Measurements from ENCODE around the gene PDE11A. TPM values are rescaled to one million over a fixed set of nuclear protein-coding genes. Genes with fewer than 3 reads are reported as not detected.

Gene PDE11A
- total RNA-seq, 4 donors from 2014 or later, result 0.12 TPM; not detected in 3

- intact Hi-C loops (cut with DNase I), result no loop called here
- DNase-seq, result no peak
These were observed 43.2 kb downstream of the PDE11A start for GRCh38 chr2:178029342-178029741.

DNA sequence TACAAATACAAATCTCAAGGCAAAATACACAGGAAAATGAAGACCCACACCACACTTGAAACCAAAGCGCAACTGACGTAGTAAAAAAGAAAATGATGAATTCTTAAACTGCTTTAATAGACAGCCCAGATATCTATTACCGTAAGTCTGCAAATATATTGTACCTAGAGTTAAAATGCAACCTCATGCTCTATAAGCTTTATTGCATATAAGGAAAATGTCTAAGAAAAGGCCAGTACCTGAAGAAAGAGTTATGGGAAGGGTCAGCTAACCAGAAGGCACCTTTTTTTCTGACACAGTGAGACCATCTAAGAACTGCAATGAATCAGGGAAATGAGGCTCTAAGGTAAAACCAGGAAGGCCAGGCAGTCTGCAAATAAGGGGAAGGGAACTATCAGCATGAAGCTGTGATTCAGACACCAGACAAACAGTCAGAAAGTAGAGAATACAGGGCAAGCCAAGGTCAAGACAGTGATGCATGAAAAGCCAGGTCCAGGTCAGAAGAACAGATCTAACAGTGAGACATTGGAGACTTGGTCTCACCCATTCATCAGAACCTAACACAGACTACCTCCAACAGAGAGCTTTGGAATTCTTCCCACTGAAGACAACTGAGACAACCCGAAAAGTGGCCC lies 46.9 kb downstream of the PDE11A start:
- 85 to 88% methylated on average over 4 of the region's 4 CpGs for WGBS, 2 donors
- intact Hi-C loops (cut with DNase I), result no loop called here
- TF ChIP-seq POLR2A (IDR thresholded peaks at IDR 0.05), result no peak
- TF ChIP-seq, protein P1, sequence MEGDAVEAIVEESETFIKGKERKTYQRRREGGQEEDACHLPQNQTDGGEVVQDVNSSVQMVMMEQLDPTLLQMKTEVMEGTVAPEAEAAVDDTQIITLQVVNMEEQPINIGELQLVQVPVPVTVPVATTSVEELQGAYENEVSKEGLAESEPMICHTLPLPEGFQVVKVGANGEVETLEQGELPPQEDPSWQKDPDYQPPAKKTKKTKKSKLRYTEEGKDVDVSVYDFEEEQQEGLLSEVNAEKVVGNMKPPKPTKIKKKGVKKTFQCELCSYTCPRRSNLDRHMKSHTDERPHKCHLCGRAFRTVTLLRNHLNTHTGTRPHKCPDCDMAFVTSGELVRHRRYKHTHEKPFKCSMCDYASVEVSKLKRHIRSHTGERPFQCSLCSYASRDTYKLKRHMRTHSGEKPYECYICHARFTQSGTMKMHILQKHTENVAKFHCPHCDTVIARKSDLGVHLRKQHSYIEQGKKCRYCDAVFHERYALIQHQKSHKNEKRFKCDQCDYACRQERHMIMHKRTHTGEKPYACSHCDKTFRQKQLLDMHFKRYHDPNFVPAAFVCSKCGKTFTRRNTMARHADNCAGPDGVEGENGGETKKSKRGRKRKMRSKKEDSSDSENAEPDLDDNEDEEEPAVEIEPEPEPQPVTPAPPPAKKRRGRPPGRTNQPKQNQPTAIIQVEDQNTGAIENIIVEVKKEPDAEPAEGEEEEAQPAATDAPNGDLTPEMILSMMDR (IDR thresholded peaks at IDR 0.05), result no peak
- no peaks in the 10 kb centered on the region for H3K36me3 ChIP-seq
- no peaks in the 10 kb centered on the region for H3K27me3 ChIP-seq
- H3K4me3 ChIP-seq, result no peak overlapping the region
- H3K4me1 ChIP-seq, result no peaks in the 10 kb centered on the region
- H3K27ac ChIP-seq, result no peak overlapping the region
- H3K9me3 ChIP-seq, result no peaks in the 10 kb centered on the region
- no peak for DNase-seq

More at GRCh38 chr2:178029342-178029741, 43.2 kb downstream of the PDE11A start:
- Histone ChIP-seq H3K27me3 (no peaks in the 10 kb centered on the region), H3K27ac (no peak overlapping the region), H3K36me3 (no peaks in the 10 kb centered on the region), H3K9me3 (peaks cover 0 to 5% (median 0%) of the 10 kb centered on the region in 3 donors), H3K4me1 (no peaks in the 10 kb centered on the region), H3K4me3 (no peak overlapping the region)
- TF ChIP-seq, protein P1 (IDR thresholded peaks at IDR 0.05), result no peak
- no peak for TF ChIP-seq POLR2A (IDR thresholded peaks at IDR 0.05)
- WGBS, 2 donors, result 65 to 85% methylated on average over 1 of the region's 1 CpG

GRCh38 chr2:178018141-178018540 lies 54.4 kb downstream of the PDE11A start:
- no peak for DNase-seq
- Histone ChIP-seq H3K27ac (no peak overlapping the region), H3K4me3 (no peak overlapping the region), H3K36me3 (no peaks in the 10 kb centered on the region), H3K9me3 (no peaks in the 10 kb centered on the region), H3K27me3 (no peaks in the 10 kb centered on the region), H3K4me1 (no peaks in the 10 kb centered on the region)
- TF ChIP-seq, protein P1 (IDR thresholded peaks at IDR 0.05), result no peak
- WGBS, 2 donors, result 38 to 64% methylated on average over 7 of the region's 7 CpGs
- intact Hi-C loops (cut with DNase I), result no loop called here

DNA sequence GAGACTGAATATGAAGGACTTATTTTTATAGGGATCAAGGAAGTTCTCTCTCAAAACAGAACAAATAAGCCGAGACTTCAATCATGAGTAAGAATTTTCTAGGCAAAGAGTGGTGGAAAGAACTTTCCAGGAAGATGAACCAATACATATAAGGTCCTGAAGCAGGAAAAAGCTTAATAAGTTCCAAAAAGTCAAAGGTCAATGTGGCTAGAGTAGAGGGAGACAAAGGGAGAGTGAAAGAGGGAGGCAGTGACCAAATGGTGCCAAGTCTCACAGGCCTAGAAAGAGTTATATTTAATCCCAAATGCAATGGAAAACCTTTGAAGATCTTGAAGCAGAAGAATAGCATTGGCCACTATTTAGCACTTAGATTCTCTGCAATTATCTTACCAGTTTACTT lies 56.0 kb downstream of the PDE11A start:
- Histone ChIP-seq H3K4me1 (no peaks in the 10 kb centered on the region), H3K36me3 (no peaks in the 10 kb centered on the region), H3K27ac (no peak overlapping the region), H3K9me3 (no peaks in the 10 kb centered on the region), H3K27me3 (no peaks in the 10 kb centered on the region), H3K4me3 (no peak overlapping the region)
- WGBS, 2 donors, result 0% methylated on average over 1 of the region's 1 CpG
- TF ChIP-seq POLR2A (IDR thresholded peaks at IDR 0.05), result no peak
- TF ChIP-seq, protein P1 (IDR thresholded peaks at IDR 0.05), result no peak
- intact Hi-C loops (cut with DNase I), result no loop called here
- DNase-seq, result no peak

DNA sequence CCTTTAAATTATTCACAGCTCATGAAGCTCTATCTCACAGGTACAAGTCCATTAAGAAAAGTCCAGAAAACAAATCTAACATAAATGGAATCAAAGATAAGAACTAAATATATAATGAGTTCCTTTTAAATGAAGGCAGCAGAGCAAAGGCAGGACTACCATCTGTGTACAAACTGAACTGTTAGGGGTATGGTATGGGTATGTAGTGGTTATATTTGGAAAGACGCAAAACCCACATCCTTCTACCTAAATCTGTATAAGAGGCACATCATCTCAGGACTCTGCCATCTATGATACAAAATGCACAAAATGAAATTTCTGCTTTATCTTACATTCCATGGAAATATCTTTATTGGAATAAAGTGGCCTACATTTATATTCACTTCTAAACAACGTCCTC lies 59.9 kb downstream of the PDE11A start:
- DNase-seq, result no peak
- intact Hi-C loops (cut with DNase I), result no loop called here
- Histone ChIP-seq H3K4me1 (no peaks in the 10 kb centered on the region), H3K4me3 (no peak overlapping the region), H3K36me3 (no peaks in the 10 kb centered on the region), H3K9me3 (no peaks in the 10 kb centered on the region), H3K27ac (no peak overlapping the region), H3K27me3 (no peaks in the 10 kb centered on the region)
- 58 to 74% methylated on average over 2 of the region's 2 CpGs for WGBS, 2 donors
- TF ChIP-seq, protein P1 (IDR thresholded peaks at IDR 0.05), result no peak

Data from esophagus squamous epithelium (tissue), 5 donors.